HG03575 (cell line): Measurements from ENCODE around the gene EXTL2.
"Not testable (repeated sequence)": the region's sequence is repeated elsewhere in the genome, so short reads cannot be mapped to it uniquely, and the experiment has no call there.

ENCODE experiments used
- ATAC-seq: cut with Tn5 transposase; IDR thresholded peaks from one replicate; pipeline ENCODE4 v1.9.1; 2021; ENCODE audit not compliant: unreplicated experiment, insufficient number of reproducible peaks, low FRiP score; ENCODE audit errors: extremely low read depth

EXTL2 gene

GRCh38 chr1:100866041-100866900 lies 28.4 kb downstream of the EXTL2 start:
- no peak for ATAC-seq

- no peak for ATAC-seq
These were observed 32.1 kb downstream of the EXTL2 start for GRCh38 chr1:100862591-100862990.

DNA sequence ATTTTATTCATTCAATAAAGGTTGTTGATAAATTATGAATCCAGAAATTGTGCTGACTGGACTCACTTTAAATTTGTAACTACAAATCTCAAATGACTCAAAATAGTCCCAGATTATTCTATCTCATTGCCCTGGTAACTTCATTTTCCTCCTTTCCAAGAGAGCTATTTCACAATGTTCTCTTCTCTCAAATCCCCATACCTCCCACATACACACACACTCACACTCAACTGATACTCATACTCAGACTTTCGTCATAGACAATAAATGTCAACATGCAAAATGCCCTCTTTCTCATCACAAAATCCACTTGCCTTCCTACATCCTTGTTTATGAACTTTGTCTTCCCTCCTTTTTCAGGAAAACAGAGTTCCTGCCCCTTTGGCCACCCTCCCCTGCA lies 33.3 kb downstream of the EXTL2 start:
- no peak for ATAC-seq

- no peak for ATAC-seq
These were observed 34.1 kb downstream of the EXTL2 start for GRCh38 chr1:100860397-100860991.

GRCh38 chr1:100855116-100855515 lies 39.5 kb downstream of the EXTL2 start:
- not testable (repeated sequence) for ATAC-seq

DNA sequence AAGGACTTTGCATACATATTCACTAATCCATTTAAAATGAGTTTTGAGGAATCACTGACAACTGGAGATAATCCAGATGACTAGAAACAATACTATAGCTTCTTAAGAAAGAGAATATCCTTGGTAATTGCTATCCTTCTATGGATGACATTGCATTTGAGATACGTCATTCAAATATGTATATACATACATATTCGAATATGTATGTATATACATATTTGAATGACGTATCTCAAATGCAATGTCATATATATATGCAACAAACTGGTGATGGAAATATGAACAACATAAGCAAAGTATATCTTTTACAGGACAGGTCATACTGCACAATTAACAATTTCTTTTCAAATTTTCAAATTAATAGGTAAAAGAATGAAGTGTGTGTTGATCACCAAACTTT lies 41.7 kb downstream of the EXTL2 start:
- ATAC-seq: no peak

GRCh38 chr1:100851726-100852125 lies 42.9 kb downstream of the EXTL2 start:
- no peak for ATAC-seq

- ATAC-seq: no peak
These were observed 47.1 kb downstream of the EXTL2 start for GRCh38 chr1:100847361-100848082.

GRCh38 chr1:100843160-100843559 lies 51.5 kb downstream of the EXTL2 start:
- not testable (repeated sequence) for ATAC-seq

- ATAC-seq: no peak
These were observed 58.5 kb downstream of the EXTL2 start for GRCh38 chr1:100835866-100836842.

DNA sequence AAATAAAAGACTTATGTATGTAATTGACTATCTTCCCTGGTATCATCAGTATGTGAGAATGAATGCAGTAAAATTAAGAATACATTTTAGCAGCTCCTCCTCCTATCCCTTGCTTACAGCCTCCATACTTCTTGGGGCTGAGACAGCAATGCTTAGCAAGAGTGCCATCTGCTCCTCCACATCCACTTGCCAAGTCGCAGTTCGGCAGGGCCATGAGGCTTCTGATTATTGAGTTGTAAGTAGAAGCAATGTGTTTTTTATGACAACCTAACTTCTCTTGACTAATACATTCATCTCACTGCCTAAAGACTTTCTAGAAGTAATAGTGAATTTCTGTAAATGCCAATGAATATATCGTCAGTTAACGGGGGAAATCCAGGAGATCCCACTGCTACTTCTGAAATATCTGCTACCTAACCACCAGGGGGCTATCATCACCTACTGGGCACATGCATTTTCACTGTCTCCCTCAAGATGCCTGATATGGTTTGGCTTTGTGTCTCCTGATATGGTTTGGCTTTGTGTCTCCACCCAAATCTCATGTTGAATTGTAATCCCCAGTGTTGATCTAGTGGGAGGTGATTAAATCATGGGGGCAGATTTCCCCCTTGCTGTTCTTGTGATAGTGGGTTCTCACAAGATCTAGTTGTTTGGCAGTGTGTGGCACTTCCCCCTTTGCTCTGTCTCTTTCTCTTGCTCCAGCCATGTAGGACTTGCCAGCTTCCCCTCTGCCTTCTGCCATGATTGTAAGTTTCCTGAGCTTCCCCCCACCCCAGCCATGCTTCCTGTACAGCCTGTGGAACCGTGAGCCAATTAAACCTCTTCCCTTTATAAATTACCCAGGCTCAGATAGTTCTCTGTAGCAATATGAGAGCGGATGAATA lies 59.6 kb downstream of the EXTL2 start:
- ATAC-seq: no peak

GRCh38 chr1:100832694-100833428 lies 61.8 kb downstream of the EXTL2 start:
- no peak for ATAC-seq

DNA sequence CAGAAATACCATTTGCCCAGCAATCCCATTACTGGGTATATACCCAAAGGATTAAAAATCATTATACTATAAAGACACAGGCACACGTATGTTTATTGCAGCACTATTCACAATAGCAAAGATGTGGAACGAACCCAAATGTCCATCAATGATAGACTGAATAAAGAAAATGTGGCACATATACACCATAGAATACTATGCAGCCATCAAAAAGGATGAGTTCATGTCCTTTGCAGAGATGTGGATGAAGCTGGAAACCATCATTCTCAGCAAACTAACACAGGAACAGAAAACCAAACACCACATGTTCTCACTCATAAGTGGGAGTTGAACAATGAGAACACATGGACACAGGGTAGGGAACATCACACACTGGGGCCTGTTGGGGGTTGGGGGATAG lies 69.0 kb downstream of the EXTL2 start:
- ATAC-seq: not testable (repeated sequence)
